Stimulated activated CD4-positive, alpha-beta T cell treated with anti-CD3 and anti-CD28 coated beads, Interleukin-4, amount 100 ng/mL, for 48 hours (primary cell): ENCODE data around the gene CNGA4.
"Not testable (repeated sequence)": the region's sequence is repeated elsewhere in the genome, so short reads cannot be mapped to it uniquely, and the experiment has no call there.

Experiments used
- DNase-seq, 2 donors: peaks; one replicate each; pipeline ENCODE4 v3.0.0-alpha.2; 2020; ENCODE audit warnings: low read depth in 2 of 2

CNGA4 gene

DNA sequence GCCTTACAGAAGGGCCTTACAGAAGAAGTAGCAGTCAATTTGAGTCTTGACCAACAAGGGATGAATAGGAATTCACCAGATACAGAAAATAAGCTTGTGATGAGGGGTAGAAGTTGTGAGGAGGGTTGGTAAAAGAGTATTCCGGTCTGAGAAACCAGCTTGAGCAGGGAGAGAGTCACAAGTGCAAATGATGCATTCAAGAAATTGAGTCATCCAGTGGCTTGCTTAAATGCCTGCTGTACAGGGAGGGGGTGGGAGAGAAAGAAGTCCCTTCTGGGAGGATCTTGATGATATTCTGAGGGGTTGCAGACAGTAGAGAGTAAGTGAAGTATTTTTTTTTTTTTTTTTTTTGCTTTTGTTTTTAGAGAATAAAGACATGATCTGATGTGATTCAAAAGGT, 29.9 kb downstream of the CNGA4 start:
- no peak for DNase-seq

DNA sequence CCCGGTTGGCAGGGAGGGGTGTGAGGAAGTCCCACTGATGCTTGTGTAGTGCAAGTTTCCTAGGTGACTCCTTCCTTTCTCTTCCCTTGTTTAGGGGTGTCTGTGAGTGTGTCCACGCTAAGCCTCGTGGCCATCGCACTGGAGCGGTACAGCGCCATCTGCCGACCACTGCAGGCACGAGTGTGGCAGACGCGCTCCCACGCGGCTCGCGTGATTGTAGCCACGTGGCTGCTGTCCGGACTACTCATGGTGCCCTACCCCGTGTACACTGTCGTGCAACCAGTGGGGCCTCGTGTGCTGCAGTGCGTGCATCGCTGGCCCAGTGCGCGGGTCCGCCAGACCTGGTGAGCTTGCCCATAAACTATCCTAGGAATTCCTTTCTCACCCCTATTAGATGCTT, 31.1 kb downstream of the CNGA4 start:
- no peak for DNase-seq

DNA sequence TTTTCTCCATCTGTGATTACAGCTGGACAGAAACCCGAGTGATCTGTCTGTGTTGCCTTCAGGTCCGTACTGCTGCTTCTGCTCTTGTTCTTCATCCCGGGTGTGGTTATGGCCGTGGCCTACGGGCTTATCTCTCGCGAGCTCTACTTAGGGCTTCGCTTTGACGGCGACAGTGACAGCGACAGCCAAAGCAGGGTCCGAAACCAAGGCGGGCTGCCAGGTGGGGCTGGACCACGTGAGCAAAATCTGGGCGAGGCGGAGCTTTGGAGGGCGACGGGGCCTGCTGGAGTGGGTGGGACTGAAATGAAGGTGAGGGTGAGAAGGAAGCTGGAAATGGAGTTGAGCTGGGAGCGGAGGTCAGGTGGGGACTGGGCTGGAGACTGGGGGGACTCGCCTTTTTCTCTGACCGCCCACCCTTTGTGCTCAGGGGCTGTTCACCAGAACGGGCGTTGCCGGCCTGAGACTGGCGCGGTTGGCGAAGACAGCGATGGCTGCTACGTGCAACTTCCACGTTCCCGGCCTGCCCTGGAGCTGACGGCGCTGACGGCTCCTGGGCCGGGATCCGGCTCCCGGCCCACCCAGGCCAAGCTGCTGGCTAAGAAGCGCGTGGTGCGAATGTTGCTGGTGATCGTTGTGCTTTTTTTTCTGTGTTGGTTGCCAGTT, 31.8 kb downstream of the CNGA4 start:
- no peak for DNase-seq

DNA sequence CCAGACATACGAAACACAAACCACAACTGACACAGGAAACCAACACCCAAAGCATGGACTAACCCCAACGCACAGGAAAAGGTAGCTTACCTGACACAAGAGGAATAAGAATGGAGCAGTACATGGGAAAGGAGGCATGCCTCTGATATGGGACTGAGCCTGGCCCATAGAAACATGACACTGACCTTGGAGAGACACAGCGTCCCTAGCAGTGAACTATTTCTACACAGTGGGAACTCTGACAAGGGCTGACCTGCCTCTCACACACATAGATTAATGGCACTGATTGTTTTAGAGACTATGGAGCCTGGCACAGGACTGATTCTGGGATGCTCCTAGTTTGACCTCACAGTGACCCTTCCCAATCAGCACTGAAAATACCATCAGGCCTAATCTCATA, 32.7 kb downstream of the CNGA4 start:
- no peak for DNase-seq

DNA sequence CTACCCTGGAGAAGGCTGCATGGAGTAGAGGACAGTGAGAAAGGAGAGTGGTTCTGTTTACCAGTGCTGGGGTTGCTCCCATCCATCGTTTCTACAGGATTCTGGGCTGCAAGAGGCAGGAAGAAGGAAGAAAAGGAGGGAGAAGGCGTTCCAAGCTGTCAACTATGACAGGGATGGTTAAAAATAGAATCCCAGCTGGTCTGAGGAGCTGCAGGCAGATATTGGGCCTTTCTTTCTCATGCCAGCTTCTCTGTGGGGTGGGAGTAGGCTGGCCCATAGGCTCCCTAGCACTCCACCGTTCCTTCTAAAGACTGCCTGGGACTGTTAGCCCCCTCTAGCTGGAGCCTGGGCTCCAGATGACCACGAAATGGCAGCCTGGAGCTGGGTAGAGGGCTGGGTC, 34.3 kb downstream of the CNGA4 start:
- no peak for DNase-seq

DNA sequence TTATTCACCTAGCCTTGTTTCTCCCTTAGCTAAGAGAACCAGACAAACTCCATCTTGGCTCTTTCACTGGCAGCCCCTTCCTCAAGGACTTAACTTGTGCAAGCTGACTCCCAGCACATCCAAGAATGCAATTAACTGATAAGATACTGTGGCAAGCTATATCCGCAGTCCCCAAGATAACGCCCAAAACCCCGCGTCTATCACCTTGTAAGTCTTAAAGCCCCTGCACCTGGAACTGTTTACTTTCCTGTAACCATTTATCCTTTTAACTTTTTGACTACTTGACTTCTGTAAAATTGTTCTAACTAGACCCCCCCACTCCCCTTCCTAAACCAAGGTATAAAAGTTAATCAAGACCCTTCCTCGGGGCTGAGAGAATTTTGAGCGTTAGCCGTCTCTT, 41.9 kb downstream of the CNGA4 start:
- DNase-seq, result not testable (repeated sequence)

DNA sequence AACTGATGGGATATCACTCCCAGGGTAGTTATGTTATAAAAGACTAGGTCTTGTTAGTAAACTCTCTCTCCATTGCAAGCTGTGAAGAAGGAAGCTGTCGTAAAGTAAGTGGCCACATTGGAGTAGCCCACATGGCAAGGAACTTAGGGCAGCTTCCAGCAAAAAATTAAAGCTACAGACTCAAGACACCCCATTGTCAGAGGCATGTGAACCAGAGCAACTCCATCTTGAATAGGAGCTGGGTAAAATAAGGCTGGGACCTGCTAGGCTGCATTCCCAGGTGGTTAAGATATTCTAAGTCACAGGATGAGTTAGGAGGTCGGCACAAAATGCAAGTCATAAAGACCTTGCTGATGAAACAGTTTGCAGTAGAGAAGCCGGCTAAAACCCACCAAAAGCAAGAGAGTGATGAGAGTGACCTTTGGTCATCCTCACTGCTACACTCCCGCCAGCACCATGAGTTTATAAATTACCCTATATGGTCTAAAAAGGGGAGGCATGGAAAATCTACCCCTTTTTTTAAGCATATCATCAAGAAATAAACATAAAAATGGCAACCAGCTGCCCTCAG, 44.6 kb downstream of the CNGA4 start:
- no peak for DNase-seq

DNA sequence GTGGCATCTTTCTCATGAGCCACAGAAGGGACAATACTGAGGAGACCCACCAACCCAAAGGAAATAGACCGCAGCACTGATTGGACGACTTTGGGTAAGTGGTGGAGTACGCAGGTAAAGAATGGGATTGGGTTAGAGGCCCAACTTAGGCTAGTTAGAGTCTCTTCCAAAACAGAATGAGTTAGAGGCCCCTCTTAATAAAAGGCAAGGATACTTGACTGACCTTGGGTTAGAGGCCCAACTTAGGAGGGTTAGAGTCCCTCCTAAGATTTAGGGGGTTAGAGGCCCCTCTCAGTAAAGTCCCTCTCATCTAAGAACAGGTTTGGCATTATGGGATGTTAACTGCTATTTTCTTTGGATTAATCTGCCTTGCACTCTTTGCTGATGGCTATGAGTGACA, 45.4 kb downstream of the CNGA4 start:
- no peak for DNase-seq

DNA sequence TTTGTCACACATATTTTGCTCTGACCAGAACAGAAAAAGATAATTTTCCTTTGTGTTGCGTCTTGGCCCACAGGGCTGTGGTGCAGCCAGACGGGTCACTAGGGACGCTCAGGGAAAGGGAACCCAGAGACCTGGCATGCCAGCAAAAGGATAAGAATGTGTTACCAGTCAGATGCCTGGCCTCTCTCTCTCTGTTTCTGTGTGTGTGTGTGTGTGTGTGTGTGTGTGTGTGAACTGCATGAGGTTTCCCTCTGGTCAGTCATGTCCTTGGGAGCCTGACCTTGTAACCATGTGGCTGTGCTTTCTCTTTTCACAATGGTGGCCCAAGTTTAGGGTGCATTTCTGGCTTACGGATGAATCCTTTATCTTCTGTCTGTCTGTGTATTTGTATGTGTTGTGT, 46.1 kb downstream of the CNGA4 start:
- no peak for DNase-seq
